GM23248 (cell line): ENCODE measurements around the gene YDJC. TPM values are rescaled to one million over a fixed set of nuclear protein-coding genes. Genes with fewer than 3 reads are reported as not detected.
"Not testable (repeated sequence)": the region's sequence is repeated elsewhere in the genome, so short reads cannot be mapped to it uniquely, and the experiment has no call there.

Experiments
- DNase-seq: peaks from one replicate; pipeline ENCODE4 v3.0.0-alpha.2; 2015
- H2AFZ ChIP-seq: fragments of 200-600 bp; sonication (generic); 2 replicates; pipeline ENCODE4 v1.6.1; 2016; ENCODE audit warnings: antibody characterized with exemption
- H3F3A ChIP-seq: fragments of 200-600 bp; sonication (generic); 2 replicates; pipeline ENCODE4 v1.6.1; 2016; ENCODE audit warnings: mild to moderate bottlenecking, antibody characterized with exemption, mixed run types; ENCODE audit not compliant: insufficient read depth
- H3K27ac ChIP-seq: fragments of 200-600 bp; sonication (generic); 2 replicates; pipeline ENCODE4 v1.5.1; 2016; ENCODE audit warnings: mild to moderate bottlenecking
- H3K27me3 ChIP-seq: fragments of 200-600 bp; sonication (generic); replicated peaks from 2 replicates; pipeline ENCODE4 v1.6.1; 2016; ENCODE audit warnings: mild to moderate bottlenecking; ENCODE audit not compliant: insufficient read depth
- H3K36me3 ChIP-seq: fragments of 200-600 bp; sonication (generic); 2 replicates; pipeline ENCODE4 v1.6.1; 2016; ENCODE audit warnings: low read depth, mild to moderate bottlenecking
- H3K4me1 ChIP-seq: fragments of 200-600 bp; sonication (generic); 2 replicates; pipeline ENCODE4 v1.6.1; 2016; ENCODE audit warnings: mild to moderate bottlenecking; ENCODE audit not compliant: insufficient read depth
- H3K4me2 ChIP-seq: fragments of 200-600 bp; sonication (generic); one replicate; pipeline ENCODE4 v1.6.1; 2016; ENCODE audit warnings: mild to moderate bottlenecking; ENCODE audit not compliant: unreplicated experiment
- H3K4me3 ChIP-seq: fragments of 200-600 bp; sonication (generic); 2 replicates; pipeline ENCODE4 v1.5.1; 2016; ENCODE audit warnings: mild to moderate bottlenecking
- H3K79me2 ChIP-seq: fragments of 200-600 bp; sonication (generic); 2 replicates; pipeline ENCODE4 v1.6.1; 2016; ENCODE audit warnings: mild to moderate bottlenecking; ENCODE audit not compliant: insufficient read depth
- H3K9ac ChIP-seq: fragments of 200-600 bp; sonication (generic); 2 replicates; pipeline ENCODE4 v1.6.1; 2016; ENCODE audit warnings: mild to moderate bottlenecking
- H3K9me2 ChIP-seq: fragments of 200-600 bp; sonication (generic); 2 replicates; pipeline ENCODE4 v1.6.1; 2016; ENCODE audit warnings: mixed run types, mild to moderate bottlenecking, moderate library complexity; ENCODE audit not compliant: insufficient read depth
- H3K9me3 ChIP-seq: fragments of 200-600 bp; sonication (generic); one replicate; pipeline ENCODE4 v1.6.1; 2017; ENCODE audit warnings: low read depth
- H4K20me1 ChIP-seq: fragments of 200-600 bp; sonication (generic); 2 replicates; pipeline ENCODE4 v1.6.0; 2016; ENCODE audit not compliant: insufficient read depth
- EZH2 ChIP-seq: fragments of 200-600 bp; sonication (generic); IDR thresholded peaks from 2 replicates; pipeline ENCODE4 v1.6.1; 2018; ENCODE audit warnings: antibody characterized with exemption, mild to moderate bottlenecking; ENCODE audit not compliant: insufficient read depth, poor library complexity, severe bottlenecking
- EZH2phosphoT487 ChIP-seq: fragments of 200-600 bp; sonication (generic); IDR thresholded peaks from 2 replicates; pipeline ENCODE4 v1.6.1; 2018; ENCODE audit warnings: antibody characterized with exemption, moderate library complexity, mild to moderate bottlenecking, low read depth; ENCODE audit not compliant: insufficient read depth
- WGBS, 2 experiments: methylation state at CpG; one replicate each; pipeline ENCODE4 v1.1.6; 2015 to 2017; ENCODE audit warnings: low lambda C conversion rate in 2 of 2, low coverage in 1 of 2; ENCODE audit errors: missing lambda C conversion rate in 2 of 2; 5-methylcytosine and 5-hydroxymethylcytosine counted together
- in situ Hi-C: fragments of 300-500 bp; cut with MboI; formaldehyde crosslinking; loops from 2 replicates; pipeline ENCODE4 v1.15.0; 2020
- polyA plus RNA-seq: library from polyadenylated mRNA; unstranded; fragments of >200 nt; fragmentation: Nextera tagmentation; extraction: Ambion mirVana; gene quantifications from 2 replicates; pipeline ENCODE4 v1.2.1, GENCODE V29; 2016
- total RNA-seq: library from RNA; depleted of rRNA; stranded (reverse); fragments of >200 nt; shearing (Covaris generic); gene quantifications from 2 replicates; pipeline ENCODE4 v1.2.3, GENCODE V29; 2014

Gene YDJC
- total and polyA plus RNA-seq, 2 experiments from 2014 or later: 20.0 to 31.5 TPM

GRCh38 chr22:21615731-21616130 lies 14.1 kb downstream of the YDJC start:
- in situ Hi-C loops: no loop called here
- no peak overlapping the region for H3K4me2 ChIP-seq
- H3K9me2 ChIP-seq: no peaks in the 10 kb centered on the region
- no peaks in the 10 kb centered on the region for H3K27me3 ChIP-seq
- no peaks in the 10 kb centered on the region for H3F3A ChIP-seq
- no peak overlapping the region for H3K27ac ChIP-seq
- H3K9me3 ChIP-seq: no peaks in the 10 kb centered on the region
- H3K9ac ChIP-seq: no peak overlapping the region
- peaks cover 16% of the 10 kb centered on the region for H4K20me1 ChIP-seq
- DNase-seq: no peak
- H3K79me2 ChIP-seq: peaks cover 98% of the 10 kb centered on the region
- no peak overlapping the region for H3K4me3 ChIP-seq
- no peak for TF ChIP-seq EZH2
- no peak for TF ChIP-seq EZH2phosphoT487
- H2AFZ ChIP-seq: no peak overlapping the region
- 73 to 85% methylated on average over 4 of the region's 4 CpGs for WGBS, 2 experiments
- no peaks in the 10 kb centered on the region for H3K4me1 ChIP-seq
- H3K36me3 ChIP-seq: peaks cover 11% of the 10 kb centered on the region; the same call in 1 of the 2 replicates

- WGBS, 2 experiments: 99 to 100% methylated on average over 4 of the region's 4 CpGs
- no peak overlapping the region for H3K27ac ChIP-seq
- no peak for TF ChIP-seq EZH2phosphoT487
- no peak overlapping the region for H3K9ac ChIP-seq
- H2AFZ ChIP-seq: no peak overlapping the region
- peaks cover 98% of the 10 kb centered on the region for H3K79me2 ChIP-seq
- no peak overlapping the region for H3K4me2 ChIP-seq
- H3K36me3 ChIP-seq: peaks cover 17% of the 10 kb centered on the region; the same call in 1 of the 2 replicates
- H3K9me2 ChIP-seq: no peaks in the 10 kb centered on the region
- H3F3A ChIP-seq: 0 out of 2 replicates have a peak, but pooled peaks cover 7% of the 10 kb centered on the region
- H4K20me1 ChIP-seq: peaks cover 11% of the 10 kb centered on the region
- DNase-seq: no peak
- no peaks in the 10 kb centered on the region for H3K27me3 ChIP-seq
- in situ Hi-C loops: no loop called here
- H3K9me3 ChIP-seq: no peaks in the 10 kb centered on the region
- no peaks in the 10 kb centered on the region for H3K4me1 ChIP-seq
- no peak overlapping the region for H3K4me3 ChIP-seq
Observed at GRCh38 chr22:21613553-21614233, 16.1 kb downstream of the YDJC start.

GRCh38 chr22:21612858-21613257 lies 17.0 kb downstream of the YDJC start:
- no peak for DNase-seq
- H3K9ac ChIP-seq: no peak overlapping the region
- no peak overlapping the region for H3K4me3 ChIP-seq
- in situ Hi-C loops: no loop called here
- peaks cover 15% of the 10 kb centered on the region for H4K20me1 ChIP-seq
- no peaks in the 10 kb centered on the region for H3K9me2 ChIP-seq
- no peak overlapping the region for H2AFZ ChIP-seq
- no peaks in the 10 kb centered on the region for H3K9me3 ChIP-seq
- no peaks in the 10 kb centered on the region for H3K4me1 ChIP-seq
- no peaks in the 10 kb centered on the region for H3K27me3 ChIP-seq
- 94 to 97% methylated on average over 7 of the region's 7 CpGs for WGBS, 2 experiments
- TF ChIP-seq EZH2: no peak
- H3F3A ChIP-seq: 0 out of 2 replicates have a peak, but pooled peaks cover 7% of the 10 kb centered on the region
- H3K4me2 ChIP-seq: no peak overlapping the region
- peaks cover 17% of the 10 kb centered on the region; the same call in 1 of the 2 replicates for H3K36me3 ChIP-seq
- no peak overlapping the region for H3K27ac ChIP-seq
- peaks cover 98% of the 10 kb centered on the region for H3K79me2 ChIP-seq

- H2AFZ ChIP-seq: no peak overlapping the region
- no peak for DNase-seq
- H3K9me3 ChIP-seq: no peaks in the 10 kb centered on the region
- H3K4me1 ChIP-seq: no peaks in the 10 kb centered on the region
- H3K27me3 ChIP-seq: no peaks in the 10 kb centered on the region
- H3K36me3 ChIP-seq: peaks cover 17% of the 10 kb centered on the region; the same call in 1 of the 2 replicates
- WGBS, 2 experiments: 51 to 63% methylated on average over 4 of the region's 4 CpGs
- in situ Hi-C loops: no loop called here
- no peak overlapping the region for H3K27ac ChIP-seq
- H3K4me2 ChIP-seq: no peak overlapping the region
- no peak overlapping the region for H3K4me3 ChIP-seq
- H3F3A ChIP-seq: 0 out of 2 replicates have a peak, but pooled peaks cover 7% of the 10 kb centered on the region
- TF ChIP-seq EZH2phosphoT487 (no peak), EZH2 (no peak)
- H3K9me2 ChIP-seq: no peaks in the 10 kb centered on the region
- peaks cover 13% of the 10 kb centered on the region for H4K20me1 ChIP-seq
- no peak overlapping the region for H3K9ac ChIP-seq
- H3K79me2 ChIP-seq: peaks cover 98% of the 10 kb centered on the region
Observed at GRCh38 chr22:21611210-21611977, 18.4 kb downstream of the YDJC start.

- H3F3A ChIP-seq, in situ Hi-C loops, H3K4me1 ChIP-seq, H3K27me3 ChIP-seq, H3K4me2 ChIP-seq, H3K27ac ChIP-seq, H3K9me2 ChIP-seq, H3K9ac ChIP-seq, DNase-seq, H2AFZ ChIP-seq, H3K9me3 ChIP-seq, H3K4me3 ChIP-seq: not testable (repeated sequence)
- H4K20me1 ChIP-seq: peaks cover 18% of the 10 kb centered on the region
- H3K79me2 ChIP-seq: peaks cover 98% of the 10 kb centered on the region
- WGBS, 2 experiments: 98% methylated on average over 11 of the region's 11 CpGs
- H3K36me3 ChIP-seq: peaks cover 17% of the 10 kb centered on the region; the same call in 1 of the 2 replicates
Observed at GRCh38 chr22:21609556-21610157, 20.2 kb downstream of the YDJC start.
